Epithelial cell of proximal tubule (primary cell): ENCODE results near the gene ENTPD6. TPM values are rescaled to one million over a fixed set of nuclear protein-coding genes. Genes with fewer than 3 reads are reported as not detected.

Experiments
- DNase-seq: peaks from one replicate; pipeline ENCODE4 v3.0.0-alpha.2; 2011; ENCODE audit warnings: low read depth
- H3K4me3 ChIP-seq: 2 replicates; pipeline ENCODE4 v1.5.1; 2011; ENCODE audit warnings: low read depth, mild to moderate bottlenecking, low read length
- total RNA-seq: library from RNA; depleted of rRNA; stranded (reverse); fragments of >200 nt; gene quantifications from 2 replicates; pipeline ENCODE4 v1.2.3, GENCODE V29; 2015
- TF ChIP-seq, protein P1 (sequence below): conservative IDR thresholded peaks from 2 replicates; pipeline ENCODE4 v1.5.1; 2012; ENCODE audit warnings: low read depth, mild to moderate bottlenecking, low read length

ENTPD6 gene
- total RNA-seq, 1 donor from 2014 or later = 76.5 TPM

GRCh38 chr20:25223765-25224720 lies 28.5 kb downstream of the ENTPD6 start:
- no peak overlapping the region for H3K4me3 ChIP-seq
- TF ChIP-seq, protein P1, sequence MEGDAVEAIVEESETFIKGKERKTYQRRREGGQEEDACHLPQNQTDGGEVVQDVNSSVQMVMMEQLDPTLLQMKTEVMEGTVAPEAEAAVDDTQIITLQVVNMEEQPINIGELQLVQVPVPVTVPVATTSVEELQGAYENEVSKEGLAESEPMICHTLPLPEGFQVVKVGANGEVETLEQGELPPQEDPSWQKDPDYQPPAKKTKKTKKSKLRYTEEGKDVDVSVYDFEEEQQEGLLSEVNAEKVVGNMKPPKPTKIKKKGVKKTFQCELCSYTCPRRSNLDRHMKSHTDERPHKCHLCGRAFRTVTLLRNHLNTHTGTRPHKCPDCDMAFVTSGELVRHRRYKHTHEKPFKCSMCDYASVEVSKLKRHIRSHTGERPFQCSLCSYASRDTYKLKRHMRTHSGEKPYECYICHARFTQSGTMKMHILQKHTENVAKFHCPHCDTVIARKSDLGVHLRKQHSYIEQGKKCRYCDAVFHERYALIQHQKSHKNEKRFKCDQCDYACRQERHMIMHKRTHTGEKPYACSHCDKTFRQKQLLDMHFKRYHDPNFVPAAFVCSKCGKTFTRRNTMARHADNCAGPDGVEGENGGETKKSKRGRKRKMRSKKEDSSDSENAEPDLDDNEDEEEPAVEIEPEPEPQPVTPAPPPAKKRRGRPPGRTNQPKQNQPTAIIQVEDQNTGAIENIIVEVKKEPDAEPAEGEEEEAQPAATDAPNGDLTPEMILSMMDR = no peak
- DNase-seq = no peak

DNA sequence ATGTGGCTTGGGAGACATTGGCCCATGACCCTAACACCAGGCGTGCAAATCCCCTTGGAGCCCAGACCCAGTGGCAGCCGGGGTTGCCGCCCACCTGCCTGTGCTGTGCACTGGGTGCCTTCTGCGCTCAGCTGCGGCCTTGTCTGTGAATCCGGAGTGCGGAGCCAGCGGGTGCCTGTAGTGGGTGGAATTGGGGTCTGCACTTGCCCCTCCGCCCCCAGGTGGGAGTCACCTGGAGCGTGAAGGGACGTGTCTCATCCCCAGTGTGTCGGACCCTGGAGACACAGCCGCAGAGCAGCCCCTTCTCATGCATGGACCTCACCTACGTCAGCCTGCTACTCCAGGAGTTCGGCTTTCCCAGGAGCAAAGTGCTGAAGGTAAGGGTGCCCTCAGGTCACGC lies 29.4 kb downstream of the ENTPD6 start:
- no peak overlapping the region for H3K4me3 ChIP-seq
- DNase-seq = no peak
- TF ChIP-seq, protein P1 = no peak

DNA sequence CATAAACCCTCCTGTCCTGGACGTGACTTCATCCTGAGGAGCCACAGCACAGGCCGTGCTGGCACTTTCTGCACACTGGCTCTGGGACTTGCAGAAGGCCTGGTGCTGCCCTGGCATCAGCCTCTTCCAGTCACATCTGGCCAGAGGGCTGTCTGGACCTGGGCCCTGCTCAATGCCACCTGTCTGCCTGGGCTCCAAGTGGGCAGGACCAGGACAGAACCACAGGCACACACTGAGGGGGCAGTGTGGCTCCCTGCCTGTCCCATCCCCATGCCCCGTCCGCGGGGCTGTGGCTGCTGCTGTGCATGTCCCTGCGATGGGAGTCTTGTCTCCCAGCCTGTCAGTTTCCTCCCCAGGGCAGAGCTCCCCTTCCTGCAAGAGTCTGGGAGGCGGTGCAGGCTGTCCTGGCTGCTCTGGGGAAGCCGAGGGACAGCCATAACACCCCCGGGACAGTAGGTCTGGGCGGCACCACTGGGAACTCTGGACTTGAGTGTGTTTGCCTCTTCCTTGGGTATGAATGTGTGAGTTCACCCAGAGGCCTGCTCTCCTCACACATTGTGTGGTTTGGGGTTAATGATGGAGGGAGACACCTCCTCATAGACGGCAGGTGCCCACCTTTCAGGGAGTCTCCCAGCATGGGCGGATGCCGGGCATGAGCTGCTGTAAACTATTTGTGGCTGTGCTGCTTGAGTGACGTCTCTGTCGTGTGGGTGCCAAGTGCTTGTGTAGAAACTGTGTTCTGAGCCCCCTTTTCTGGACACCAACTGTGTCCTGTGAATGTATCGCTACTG lies 30.3 kb downstream of the ENTPD6 start:
- DNase-seq = no peak
- no peak overlapping the region for H3K4me3 ChIP-seq
- TF ChIP-seq, protein P1 = no peak

DNA sequence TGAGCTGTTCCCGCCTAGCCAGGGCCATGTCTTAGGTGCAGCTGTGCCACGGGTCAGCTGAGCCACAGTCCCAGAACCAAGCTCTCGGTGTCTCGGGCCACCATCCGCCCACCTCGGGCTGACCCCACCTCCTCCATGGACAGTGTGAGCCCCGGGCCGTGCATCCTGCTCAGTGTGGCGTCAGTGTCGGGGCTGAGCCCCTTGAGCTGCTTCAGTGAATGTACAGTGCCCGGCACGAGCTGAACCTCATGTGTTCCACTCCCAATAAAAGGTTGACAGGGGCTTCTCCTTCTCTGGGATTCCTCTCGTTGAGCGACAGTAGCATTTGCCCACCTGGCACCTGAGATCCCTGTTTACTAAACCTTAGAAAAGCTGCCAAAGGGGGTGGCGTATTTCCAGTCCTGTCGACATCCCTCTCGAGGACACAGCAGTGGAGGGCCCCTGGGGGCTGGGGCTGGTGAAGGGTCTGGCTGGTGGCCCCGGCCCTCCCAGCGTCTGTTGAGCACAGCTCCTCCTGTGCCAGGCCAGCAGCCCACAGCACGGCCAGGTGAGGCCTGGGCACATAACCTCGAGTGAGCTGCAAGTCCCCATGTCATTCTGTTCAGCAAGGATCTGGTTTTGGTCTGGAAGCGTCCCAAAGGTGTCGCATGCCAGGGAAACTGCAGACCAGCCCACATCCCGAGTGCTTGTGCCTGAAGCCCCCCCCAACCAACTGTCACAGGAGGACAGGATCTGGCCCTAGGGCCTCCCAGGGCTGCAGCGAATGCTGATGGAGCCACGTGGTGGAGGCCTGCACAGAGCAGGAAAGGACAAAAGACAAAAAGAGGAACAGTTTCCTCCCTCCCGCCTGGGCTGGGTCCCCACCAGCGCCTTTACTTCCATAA lies 31.2 kb downstream of the ENTPD6 start:
- DNase-seq = no peak
- TF ChIP-seq, protein P1 = no peak
- no peak overlapping the region for H3K4me3 ChIP-seq

DNA sequence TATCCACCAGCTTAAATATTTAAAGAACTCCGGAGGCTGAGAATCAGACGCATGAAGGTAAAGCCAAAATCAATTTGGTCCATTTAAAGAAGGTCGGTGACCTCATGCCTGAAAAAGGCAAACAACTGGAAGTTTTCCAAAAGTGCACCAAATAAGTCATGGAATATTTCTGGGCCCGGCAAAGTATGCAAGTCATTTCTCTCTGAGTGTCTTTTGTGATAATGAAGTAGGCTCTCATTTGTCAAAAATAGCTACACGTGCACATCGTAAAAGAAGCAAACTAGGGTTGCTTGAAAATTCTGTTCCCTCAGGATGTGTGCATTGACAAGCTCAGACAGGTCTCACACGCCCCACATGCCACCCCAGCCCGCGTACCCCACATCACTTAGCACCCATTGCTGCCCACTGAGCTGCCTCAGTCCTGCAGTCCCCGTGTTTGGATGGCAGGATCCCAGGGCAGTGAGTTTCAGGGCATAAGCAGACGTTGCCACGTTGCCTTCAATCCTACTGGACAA lies 31.9 kb downstream of the ENTPD6 start:
- no peak for DNase-seq
- TF ChIP-seq, protein P1 = no peak
- no peak overlapping the region for H3K4me3 ChIP-seq

GRCh38 chr20:25229486-25230165 lies 34.1 kb downstream of the ENTPD6 start:
- no peak overlapping the region for H3K4me3 ChIP-seq
- DNase-seq = no peak
- TF ChIP-seq, protein P1 = no peak
